ENCODE results near the gene PPEF1. TPM values are rescaled to one million over a fixed set of nuclear protein-coding genes. Genes with fewer than 3 reads are reported as not detected.

PPEF1 gene
- total and polyA plus RNA-seq, 2 of the 8 experiments (the other 6 are each of a cell fraction or from before 2014, with no cell fraction given) = 0.08 to 0.30 TPM

DNA sequence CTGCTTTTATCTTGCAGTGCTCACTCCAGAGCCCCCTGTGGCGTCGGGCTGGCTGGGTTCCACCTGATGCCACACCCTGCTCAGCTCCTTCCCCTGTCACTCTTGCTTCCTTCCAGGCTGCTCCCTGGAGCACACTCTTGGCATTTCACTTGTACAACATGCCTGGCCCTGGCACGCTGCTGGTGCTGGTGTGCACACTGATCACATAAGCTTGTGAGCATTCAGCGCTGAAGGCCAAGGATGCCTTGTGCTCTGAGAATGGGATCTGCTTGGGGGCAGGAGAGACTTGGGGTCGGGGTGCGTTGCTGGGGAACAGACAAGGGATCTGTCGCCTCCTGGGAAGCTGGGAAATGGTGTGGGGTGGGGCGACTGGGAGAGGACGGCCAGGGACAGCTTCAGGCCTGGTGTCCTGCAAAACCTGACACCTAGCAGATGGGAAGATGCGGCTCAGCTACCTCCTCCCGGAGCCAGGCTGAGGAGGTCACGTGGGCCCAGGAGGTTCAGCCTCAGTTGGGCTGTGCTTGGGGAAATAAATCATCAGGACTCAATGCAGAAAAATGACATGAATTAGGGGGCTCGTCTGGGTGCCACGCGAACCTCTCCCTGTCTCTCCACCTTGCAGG, 167.9 kb downstream of the PPEF1 start:
- DNase-seq (ENCODE audit: low read depth in 1 of 2, low spot score in 2 of 2) = no peak
- CTCF ChIA-PET (ENCODE audit: partially characterized antibody) = no interaction called here
- POLR2A ChIA-PET (ENCODE audit: partially characterized antibody) = no interaction called here

More for the DNA sequence above, 167.9 kb downstream of the PPEF1 start:
- H3K79me2 ChIP-seq (ENCODE audit: control insufficient read depth in 1 of 2, insufficient read depth in 2 of 2, low read length in 2 of 2) = no peaks in the 10 kb centered on the region
- no peaks in the 10 kb centered on the region for H3K9me3 ChIP-seq (ENCODE audit: insufficient read depth in 2 of 2, low read depth in 1 of 2, low read length in 1 of 2)
- H3K9ac ChIP-seq (replicated peaks in 1 of 4; ENCODE audit: extremely low read depth in 1 of 4, low read depth in 3 of 4, low read length in 3 of 4) = no peak overlapping the region
- no peak overlapping the region for H2AFZ ChIP-seq (ENCODE audit: low read length)
- H3K14ac ChIP-seq (ENCODE audit: insufficient read length) = no peak overlapping the region
- H3K27me3 ChIP-seq (replicated peaks in 1 of 4; ENCODE audit: control insufficient read depth in 3 of 4, extremely low read depth in 1 of 4, insufficient read depth in 3 of 4, low read length in 3 of 4) = no peaks in the 10 kb centered on the region
- H3K23ac ChIP-seq (ENCODE audit: insufficient read length) = no peak overlapping the region
- no peak for FAIRE-seq
- H3K4ac ChIP-seq (replicated peaks; ENCODE audit: insufficient read length, low read depth, low read length) = no peak overlapping the region
- H4K20me1 ChIP-seq (replicated peaks in 1 of 2; ENCODE audit: control insufficient read depth in 1 of 2, insufficient read depth in 2 of 2, low read length in 2 of 2) = no peaks in the 10 kb centered on the region
- no peak overlapping the region for H2AK5ac ChIP-seq (ENCODE audit: low read depth, low read length)
- no peak overlapping the region for H3K18ac ChIP-seq (ENCODE audit: extremely low read depth, low read length)
- H3K36me3 ChIP-seq (ENCODE audit: control insufficient read depth in 2 of 4, insufficient read depth in 4 of 4, low read length in 3 of 4) = no peaks in the 10 kb centered on the region
- H3K79me1 ChIP-seq (ENCODE audit: low read depth, low read length) = no peaks in the 10 kb centered on the region
- no peak overlapping the region for H3K4me3 ChIP-seq (ENCODE audit: extremely low read depth in 1 of 4, insufficient read depth in 2 of 4, low read depth in 3 of 4, low read length in 4 of 4)
- no peak overlapping the region for H2BK12ac ChIP-seq (ENCODE audit: low read depth, low read length)
- H4K5ac ChIP-seq (ENCODE audit: insufficient read length, low read depth, low read length) = no peak overlapping the region
- H3K23me2 ChIP-seq (ENCODE audit: low read depth, low read length) = no peaks in the 10 kb centered on the region
- 91% methylated on average over 7 of the region's 15 CpGs; no CpG with 5 or more reads in 1 of the 2 experiments for WGBS, 2 experiments (ENCODE audit: extremely low coverage in 1 of 2, insufficient coverage in 1 of 2, insufficient read length in 1 of 2, insufficient replicate concordance in 2 of 2, low coverage in 1 of 2, low lambda C conversion rate in 2 of 2, missing lambda C conversion rate in 1 of 2)
- TF ChIP-seq SUZ12 (IDR thresholded peaks at IDR 0.05; ENCODE audit: low read length) (no peak), EZH2 (IDR thresholded peaks at IDR 0.05; ENCODE audit: low read depth, low read length, severe bottlenecking) (no peak), CBX5 (IDR thresholded peaks at IDR 0.05; ENCODE audit: low read depth, low read length) (no peak), GABPA (IDR thresholded peaks at IDR 0.05; ENCODE audit: borderline replicate concordance, insufficient read depth, low read length) (no peak), SAP30 (IDR thresholded peaks at IDR 0.05; ENCODE audit: insufficient read depth, insufficient replicate concordance, low read length) (no peak), BRCA1 (IDR thresholded peaks at IDR 0.05; ENCODE audit: low read depth, low read length) (no peak), CREB1 (IDR thresholded peaks at IDR 0.05) (no peak), EP300 (IDR thresholded peaks at IDR 0.05; ENCODE audit: borderline replicate concordance in 1 of 2, low read depth in 2 of 2, low read length in 2 of 2) (no peak), JUN (IDR thresholded peaks at IDR 0.05; ENCODE audit: low read depth, low read length) (no peak), GTF2F1 (IDR thresholded peaks at IDR 0.05; ENCODE audit: borderline replicate concordance, low read depth, low read length) (no peak), RFX5 (IDR thresholded peaks at IDR 0.05; ENCODE audit: borderline replicate concordance, low read depth, low read length) (no peak), CEBPB (IDR thresholded peaks at IDR 0.05; ENCODE audit: low read depth, low read length) (no peak), YY1 (IDR thresholded peaks at IDR 0.05; ENCODE audit: low read depth, low read length) (no peak)
- TF ChIP-seq, protein P1, sequence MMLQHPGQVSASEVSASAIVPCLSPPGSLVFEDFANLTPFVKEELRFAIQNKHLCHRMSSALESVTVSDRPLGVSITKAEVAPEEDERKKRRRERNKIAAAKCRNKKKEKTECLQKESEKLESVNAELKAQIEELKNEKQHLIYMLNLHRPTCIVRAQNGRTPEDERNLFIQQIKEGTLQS (IDR thresholded peaks at IDR 0.05; ENCODE audit: insufficient read depth, low read depth, low read length) = no peak
- no peak overlapping the region for H2BK5ac ChIP-seq (ENCODE audit: low read depth, low read length)
- no peak overlapping the region for H4K91ac ChIP-seq (replicated peaks; ENCODE audit: insufficient read length, low read length)
- no peak overlapping the region for H2BK20ac ChIP-seq (ENCODE audit: low read length)
- H2BK120ac ChIP-seq (replicated peaks; ENCODE audit: low read depth, low read length) = no peak overlapping the region
- H3K27ac ChIP-seq (ENCODE audit: low read depth, low read length) = no peak overlapping the region
- H3K4me2 ChIP-seq (ENCODE audit: insufficient read depth in 1 of 2, low read depth in 2 of 2, low read length in 2 of 2) = no peak overlapping the region
- no peak overlapping the region for H2BK15ac ChIP-seq (ENCODE audit: low read length)
- no peak overlapping the region for H4K8ac ChIP-seq (ENCODE audit: extremely low read depth, insufficient read depth, low read length)
- no peak overlapping the region for H3K56ac ChIP-seq (replicated peaks; ENCODE audit: insufficient read length, low read depth, low read length)
- H3K4me1 ChIP-seq (replicated peaks in 1 of 4; ENCODE audit: control insufficient read depth in 3 of 4, insufficient read depth in 4 of 4, low read length in 3 of 4) = no peaks in the 10 kb centered on the region; a peak in 1 of 7 replicates

Data from H1 (cell line).